IPS-18a (cell line): ENCODE data around the gene ABCG4.
"Not testable (repeated sequence)": the region's sequence is repeated elsewhere in the genome, so short reads cannot be mapped to it uniquely, and the experiment has no call there.

Experiments
- H3K27ac ChIP-seq: one replicate; pipeline ENCODE4 v1.5.1; 2013; ENCODE audit warnings: low read length
- H3K27me3 ChIP-seq: one replicate; pipeline ENCODE4 v1.6.1; 2013; ENCODE audit warnings: mild to moderate bottlenecking, low read length; ENCODE audit not compliant: control insufficient read depth, insufficient read depth
- H3K36me3 ChIP-seq: one replicate; pipeline ENCODE4 v1.6.1; 2013; ENCODE audit warnings: low read depth, low read length; ENCODE audit not compliant: control insufficient read depth
- H3K4me1 ChIP-seq: one replicate; pipeline ENCODE4 v1.6.1; 2013; ENCODE audit warnings: low read depth, low read length; ENCODE audit not compliant: control insufficient read depth
- H3K4me3 ChIP-seq: one replicate; pipeline ENCODE4 v1.5.1; 2013; ENCODE audit warnings: low read length
- H3K9ac ChIP-seq: one replicate; pipeline ENCODE4 v1.6.1; 2013; ENCODE audit warnings: mild to moderate bottlenecking, low read length, moderate library complexity
- H3K9me3 ChIP-seq: one replicate; pipeline ENCODE4 v1.6.1; 2013; ENCODE audit warnings: low read depth, low read length; ENCODE audit not compliant: control insufficient read depth

The ABCG4 gene

GRCh38 chr11:119188887-119189286, 40.0 kb downstream of the ABCG4 start:
- Histone ChIP-seq H3K9ac (no peak overlapping the region), H3K27me3 (no peaks in the 10 kb centered on the region), H3K36me3 (no peaks in the 10 kb centered on the region), H3K4me3 (no peak overlapping the region), H3K4me1 (no peaks in the 10 kb centered on the region), H3K27ac (no peak overlapping the region), H3K9me3 (no peaks in the 10 kb centered on the region)

GRCh38 chr11:119189393-119189792, 40.5 kb downstream of the ABCG4 start:
- no peaks in the 10 kb centered on the region for H3K9me3 ChIP-seq
- H3K36me3 ChIP-seq = no peaks in the 10 kb centered on the region
- H3K27me3 ChIP-seq = no peaks in the 10 kb centered on the region
- H3K27ac ChIP-seq = no peak overlapping the region
- H3K4me1 ChIP-seq = no peaks in the 10 kb centered on the region
- no peak overlapping the region for H3K4me3 ChIP-seq
- no peak overlapping the region for H3K9ac ChIP-seq

- Histone ChIP-seq H3K27me3 (no peaks in the 10 kb centered on the region), H3K4me1 (no peaks in the 10 kb centered on the region), H3K9ac (no peak overlapping the region), H3K36me3 (no peaks in the 10 kb centered on the region), H3K9me3 (no peaks in the 10 kb centered on the region), H3K4me3 (no peak overlapping the region), H3K27ac (no peak overlapping the region)
Observed at GRCh38 chr11:119190531-119190930, 41.7 kb downstream of the ABCG4 start.

GRCh38 chr11:119191265-119191664, 42.4 kb downstream of the ABCG4 start:
- not testable (repeated sequence) for H3K27ac ChIP-seq, H3K36me3 ChIP-seq, H3K4me1 ChIP-seq, H3K27me3 ChIP-seq, H3K4me3 ChIP-seq, H3K9ac ChIP-seq, H3K9me3 ChIP-seq

GRCh38 chr11:119192111-119192510, 43.3 kb downstream of the ABCG4 start:
- H3K4me3 ChIP-seq = no peak overlapping the region

GRCh38 chr11:119193001-119193400, 44.1 kb downstream of the ABCG4 start:
- Histone ChIP-seq H3K36me3 (no peaks in the 10 kb centered on the region), H3K4me1 (no peaks in the 10 kb centered on the region), H3K9me3 (no peaks in the 10 kb centered on the region), H3K27me3 (no peaks in the 10 kb centered on the region), H3K4me3 (no peak overlapping the region), H3K27ac (no peak overlapping the region), H3K9ac (no peak overlapping the region)

More at GRCh38 chr11:119192111-119192510, 43.3 kb downstream of the ABCG4 start:
- Histone ChIP-seq H3K36me3 (no peaks in the 10 kb centered on the region), H3K4me1 (no peaks in the 10 kb centered on the region), H3K27me3 (no peaks in the 10 kb centered on the region), H3K27ac (no peak overlapping the region), H3K9ac (no peak overlapping the region), H3K9me3 (no peaks in the 10 kb centered on the region)

- H3K36me3 ChIP-seq = no peaks in the 10 kb centered on the region
- no peak overlapping the region for H3K4me3 ChIP-seq
- H3K9me3 ChIP-seq = no peaks in the 10 kb centered on the region
Observed at GRCh38 chr11:119193626-119194025, 44.8 kb downstream of the ABCG4 start.

GRCh38 chr11:119194811-119195440, 46.1 kb downstream of the ABCG4 start:
- no peaks in the 10 kb centered on the region for H3K36me3 ChIP-seq
- no peak overlapping the region for H3K9ac ChIP-seq
- no peaks in the 10 kb centered on the region for H3K9me3 ChIP-seq
- H3K27ac ChIP-seq = no peak overlapping the region
- H3K4me1 ChIP-seq = no peaks in the 10 kb centered on the region
- H3K27me3 ChIP-seq = no peaks in the 10 kb centered on the region
- H3K4me3 ChIP-seq = no peak overlapping the region

More at GRCh38 chr11:119193626-119194025, 44.8 kb downstream of the ABCG4 start:
- Histone ChIP-seq H3K27ac (no peak overlapping the region), H3K27me3 (no peaks in the 10 kb centered on the region), H3K9ac (no peak overlapping the region), H3K4me1 (no peaks in the 10 kb centered on the region)

GRCh38 chr11:119195680-119196079, 46.8 kb downstream of the ABCG4 start:
- H3K9me3 ChIP-seq = no peaks in the 10 kb centered on the region
- H3K4me3 ChIP-seq = no peak overlapping the region
- no peaks in the 10 kb centered on the region for H3K36me3 ChIP-seq
- no peak overlapping the region for H3K27ac ChIP-seq
- H3K4me1 ChIP-seq = no peaks in the 10 kb centered on the region
- no peaks in the 10 kb centered on the region for H3K27me3 ChIP-seq
- H3K9ac ChIP-seq = no peak overlapping the region

- no peaks in the 10 kb centered on the region for H3K36me3 ChIP-seq
- no peak overlapping the region for H3K27ac ChIP-seq
- H3K9ac ChIP-seq = no peak overlapping the region
- H3K9me3 ChIP-seq = no peaks in the 10 kb centered on the region
- H3K4me1 ChIP-seq = no peaks in the 10 kb centered on the region
- H3K27me3 ChIP-seq = no peaks in the 10 kb centered on the region
- H3K4me3 ChIP-seq = no peak overlapping the region
Observed at GRCh38 chr11:119196833-119197483, 48.1 kb downstream of the ABCG4 start.

- no peak overlapping the region for H3K27ac ChIP-seq
- no peak overlapping the region for H3K9ac ChIP-seq
- no peaks in the 10 kb centered on the region for H3K9me3 ChIP-seq
- no peaks in the 10 kb centered on the region for H3K27me3 ChIP-seq
- H3K36me3 ChIP-seq = no peaks in the 10 kb centered on the region
- no peak overlapping the region for H3K4me3 ChIP-seq
- no peaks in the 10 kb centered on the region for H3K4me1 ChIP-seq
Observed at GRCh38 chr11:119198925-119199324, 50.1 kb downstream of the ABCG4 start.

- not testable (repeated sequence) for H3K4me3 ChIP-seq, H3K27me3 ChIP-seq, H3K27ac ChIP-seq, H3K36me3 ChIP-seq, H3K9ac ChIP-seq, H3K9me3 ChIP-seq, H3K4me1 ChIP-seq
Observed at GRCh38 chr11:119201236-119201635, 52.4 kb downstream of the ABCG4 start.
